Transverse colon (tissue), 4 donors: ENCODE measurements around the gene DTX1. TPM values are rescaled to one million over a fixed set of nuclear protein-coding genes. Genes with fewer than 3 reads are reported as not detected.

Experiments used
- DNase-seq: peaks from one replicate; pipeline ENCODE4 v3.0.0-alpha.2; 2019
- H3K27ac ChIP-seq, 4 donors: fragments of 200-600 bp; sonication (generic); 2 replicates each; pipeline ENCODE4 v1.5.1; 2016 to 2018; ENCODE audit warnings: inconsistent platforms in 4 of 4
- H3K27me3 ChIP-seq: fragments of 200-600 bp; sonication (generic); 2 replicates; pipeline ENCODE4 v1.5.1; 2017; ENCODE audit warnings: inconsistent platforms
- H3K36me3 ChIP-seq, 4 donors: fragments of 200-600 bp; sonication (generic); 2 replicates each; pipeline ENCODE4 v1.5.1; 2017 to 2019; ENCODE audit warnings: inconsistent platforms in 4 of 4
- H3K4me1 ChIP-seq, 4 donors: fragments of 200-600 bp; sonication (generic); 2 replicates each; pipeline ENCODE4 v1.5.1; 2017 to 2020; ENCODE audit warnings: inconsistent platforms in 4 of 4
- H3K4me3 ChIP-seq, 4 donors: fragments of 200-600 bp; sonication (generic); 1 replicate in 1 of 4; 2 replicates in 3 of 4; pipeline versions ENCODE4 v1.5.1 to v1.6.1; 2017 to 2019; ENCODE audit warnings: inconsistent platforms in 4 of 4
- H3K9me3 ChIP-seq, 2 donors: fragments of 200-600 bp; sonication (generic); 2 replicates each; pipeline ENCODE4 v1.5.1; 2017 to 2019; ENCODE audit warnings: inconsistent platforms in 2 of 2
- EP300 ChIP-seq: sonication (generic); formaldehyde crosslinking; IDR thresholded peaks from one replicate; pipeline ENCODE4 v1.6.1; 2017; ENCODE audit warnings: antibody characterized with exemption, low read depth
- POLR2A ChIP-seq: fragments of 450-650 bp; IDR thresholded peaks from one replicate; pipeline ENCODE4 v1.6.1; 2016; ENCODE audit warnings: antibody characterized with exemption, mild to moderate bottlenecking, moderate library complexity
- POLR2AphosphoS5 ChIP-seq, 3 donors: sonication (generic); formaldehyde crosslinking; IDR thresholded peaks; one replicate each; pipeline ENCODE4 v1.6.1; 2016; ENCODE audit warnings: antibody characterized with exemption in 3 of 3
- WGBS, 2 donors: methylation state at CpG; one replicate each; pipeline ENCODE4 v1.1.5; 2018; ENCODE audit warnings: low coverage in 1 of 2; 5-methylcytosine and 5-hydroxymethylcytosine counted together
- in situ Hi-C, 4 donors: fragments of 200-750 bp; cut with MboI; loops; one replicate each; pipeline versions ENCODE4 v1.15.0 to v1.15.1; 2017; ENCODE audit warnings: low sequenced_read_pairs in 3 of 4, low pct_ligation_motif_present in 1 of 4, low pct_unique_long_range_greater_than_20kb in 1 of 4
- intact Hi-C: fragments of 100-400 bp; cut with DNase I; formaldehyde crosslinking; loops from one replicate; pipeline ENCODE4 v1.15.1; 2023; ENCODE audit warnings: low total_unique reads
- total RNA-seq, 4 donors: library from RNA; depleted of rRNA; stranded (reverse); fragments of >200 nt; gene quantifications; one replicate each; pipeline ENCODE4 v1.1.0, GENCODE V29; 2016
- TF ChIP-seq, protein P1 (sequence below), 5 experiments: fragments of 200-600 bp in 3 of 5; fragments of 450-650 bp in 2 of 5; sonication (generic) in 3 of 5; IDR thresholded peaks; 1 replicate in 2 of 5; 2 replicates in 3 of 5; pipeline ENCODE4 v1.5.1; 2016 to 2017; ENCODE audit warnings: antibody characterized with exemption in 5 of 5, inconsistent platforms in 3 of 5, mild to moderate bottlenecking in 2 of 5, moderate library complexity in 1 of 5

Gene DTX1
- total RNA-seq, 4 donors from 2014 or later = 1.00 to 4.3 (median 3.0) TPM

GRCh38 chr12:113066813-113067400, 10.4 kb downstream of the DTX1 start:
- Histone ChIP-seq H3K27ac (no peak overlapping the region), H3K4me1 (peaks cover 0 to 6% (median 1%) of the 10 kb centered on the region in 4 donors), H3K27me3 (peaks cover 31% of the 10 kb centered on the region), H3K36me3 (no peaks in the 10 kb centered on the region), H3K4me3 (no peak overlapping the region), H3K9me3 (no peaks in the 10 kb centered on the region)
- WGBS, 2 donors = 64% methylated on average over 13 of the region's 13 CpGs; no CpG with 5 or more reads in 1 of the 2 donors
- DNase-seq = no peak
- TF ChIP-seq, protein P1, sequence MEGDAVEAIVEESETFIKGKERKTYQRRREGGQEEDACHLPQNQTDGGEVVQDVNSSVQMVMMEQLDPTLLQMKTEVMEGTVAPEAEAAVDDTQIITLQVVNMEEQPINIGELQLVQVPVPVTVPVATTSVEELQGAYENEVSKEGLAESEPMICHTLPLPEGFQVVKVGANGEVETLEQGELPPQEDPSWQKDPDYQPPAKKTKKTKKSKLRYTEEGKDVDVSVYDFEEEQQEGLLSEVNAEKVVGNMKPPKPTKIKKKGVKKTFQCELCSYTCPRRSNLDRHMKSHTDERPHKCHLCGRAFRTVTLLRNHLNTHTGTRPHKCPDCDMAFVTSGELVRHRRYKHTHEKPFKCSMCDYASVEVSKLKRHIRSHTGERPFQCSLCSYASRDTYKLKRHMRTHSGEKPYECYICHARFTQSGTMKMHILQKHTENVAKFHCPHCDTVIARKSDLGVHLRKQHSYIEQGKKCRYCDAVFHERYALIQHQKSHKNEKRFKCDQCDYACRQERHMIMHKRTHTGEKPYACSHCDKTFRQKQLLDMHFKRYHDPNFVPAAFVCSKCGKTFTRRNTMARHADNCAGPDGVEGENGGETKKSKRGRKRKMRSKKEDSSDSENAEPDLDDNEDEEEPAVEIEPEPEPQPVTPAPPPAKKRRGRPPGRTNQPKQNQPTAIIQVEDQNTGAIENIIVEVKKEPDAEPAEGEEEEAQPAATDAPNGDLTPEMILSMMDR (IDR thresholded peaks at IDR 0.05) = no peak
- TF ChIP-seq POLR2A = no peak
- TF ChIP-seq EP300 = no peak
- TF ChIP-seq POLR2AphosphoS5 (IDR thresholded peaks at IDR 0.05) = no peak
- in situ Hi-C loops = no loop called here
- intact Hi-C loops = no loop called here

- Histone ChIP-seq H3K36me3 (no peaks in the 10 kb centered on the region), H3K27me3 (peaks cover 23% of the 10 kb centered on the region), H3K27ac (no peak overlapping the region), H3K9me3 (no peaks in the 10 kb centered on the region), H3K4me3 (no peak overlapping the region), H3K4me1 (peaks cover 0 to 6% (median 1%) of the 10 kb centered on the region in 4 donors)
- in situ Hi-C loops = no loop called here
- TF ChIP-seq EP300 (no peak), POLR2AphosphoS5 (IDR thresholded peaks at IDR 0.05) (no peak), POLR2A (no peak)
- TF ChIP-seq, protein P1 (IDR thresholded peaks at IDR 0.05) = no peak
- DNase-seq = no peak
- WGBS, 2 donors = 80 to 92% methylated on average over 5 to 10 of the region's 10 CpGs
- intact Hi-C loops = no loop called here
These were observed 11.7 kb downstream of the DTX1 start for GRCh38 chr12:113067987-113068935.

GRCh38 chr12:113069149-113069548, 12.6 kb downstream of the DTX1 start:
- in situ Hi-C loops = no loop called here
- Histone ChIP-seq H3K36me3 (no peaks in the 10 kb centered on the region), H3K4me3 (no peak overlapping the region), H3K27me3 (peaks cover 14% of the 10 kb centered on the region), H3K4me1 (peaks cover 0 to 6% (median 1%) of the 10 kb centered on the region in 4 donors), H3K27ac (no peak overlapping the region), H3K9me3 (no peaks in the 10 kb centered on the region)
- DNase-seq = no peak
- 77% methylated on average over 5 of the region's 5 CpGs; no CpG with 5 or more reads in 1 of the 2 donors for WGBS, 2 donors
- TF ChIP-seq POLR2AphosphoS5 (IDR thresholded peaks at IDR 0.05) (no peak), EP300 (no peak), POLR2A (no peak)
- TF ChIP-seq, protein P1 (IDR thresholded peaks at IDR 0.05) = no peak
- intact Hi-C loops = no loop called here

DNA sequence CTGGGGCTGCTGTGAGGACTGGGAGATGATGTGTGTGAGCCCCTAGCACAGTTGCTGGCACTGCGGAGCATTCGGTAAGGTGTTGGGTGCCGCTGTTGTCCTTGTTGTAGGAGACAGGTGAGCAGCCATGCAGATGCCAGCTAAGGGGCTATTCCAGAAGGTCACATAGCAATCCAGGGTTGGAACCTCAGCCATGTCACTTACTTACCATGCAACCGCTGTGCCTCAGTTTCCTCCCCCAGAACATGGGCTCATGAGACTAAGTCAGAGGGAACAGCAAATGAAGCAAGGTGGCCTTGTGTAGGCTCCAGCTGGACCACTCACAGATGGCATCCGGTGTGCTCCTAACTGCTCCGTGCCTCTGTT, 13.2 kb downstream of the DTX1 start:
- Histone ChIP-seq H3K27ac (no peak overlapping the region), H3K36me3 (no peaks in the 10 kb centered on the region), H3K27me3 (peaks cover 8% of the 10 kb centered on the region), H3K9me3 (no peaks in the 10 kb centered on the region), H3K4me1 (peaks cover 0 to 6% (median 1%) of the 10 kb centered on the region in 4 donors), H3K4me3 (no peak overlapping the region)
- TF ChIP-seq, protein P1 (IDR thresholded peaks at IDR 0.05) = no peak
- TF ChIP-seq EP300 = no peak
- TF ChIP-seq POLR2A = no peak
- TF ChIP-seq POLR2AphosphoS5 (IDR thresholded peaks at IDR 0.05) = no peak
- no peak for DNase-seq
- 86% methylated on average over 6 of the region's 6 CpGs; no CpG with 5 or more reads in 1 of the 2 donors for WGBS, 2 donors
- intact Hi-C loops = no loop called here
- in situ Hi-C loops = no loop called here
